ENCODE results near the gene PDE7B. TPM values are rescaled to one million over a fixed set of nuclear protein-coding genes. Genes with fewer than 3 reads are reported as not detected.

Gene PDE7B
- polyA plus RNA-seq, 1 of the 3 experiments (the other 2 are of a cell fraction), result 1.9 TPM

GRCh38 chr6:135996668-135997067 lies 145.2 kb downstream of the PDE7B start:
- WGBS (ENCODE audit: low lambda C conversion rate), result 64% methylated on average over 2 of the region's 2 CpGs
- Histone ChIP-seq H3K4me3 (ENCODE audit: low read depth in 2 of 2, low read length in 1 of 2) (no peak overlapping the region), H4K20me1 (ENCODE audit: insufficient read depth) (no peaks in the 10 kb centered on the region), H2AFZ (ENCODE audit: low read depth) (peak overlapping the region; percentile 73; the same call in 1 of the 2 replicates), H3K27ac (ENCODE audit: low read depth in 2 of 2, low read length in 1 of 2) (peak overlapping the region in 1 of 2 experiments; percentile 96; a peak in 1 of 4 replicates), H3K36me3 (replicated peaks in 1 of 2; ENCODE audit: control insufficient read depth in 1 of 2, insufficient read depth in 2 of 2, low read length in 1 of 2) (no peaks in the 10 kb centered on the region), H3F3A (replicated peaks; ENCODE audit: insufficient read depth) (peaks cover 16% of the 10 kb centered on the region), H3K9me2 (no peaks in the 10 kb centered on the region), H3K27me3 (ENCODE audit: insufficient read depth) (no peaks in the 10 kb centered on the region), H3K4me1 (ENCODE audit: control insufficient read depth in 1 of 2, insufficient read depth in 2 of 2, low read depth in 1 of 2, low read length in 1 of 2) (peaks cover 0 to 9% of the 10 kb centered on the region in 2 experiments; a peak in 3 of 4 replicates), H3K9ac (no peak overlapping the region), H3K9me3 (no peaks in the 10 kb centered on the region), H3K79me2 (ENCODE audit: insufficient read depth) (no peaks in the 10 kb centered on the region; the same call in 1 of the 2 replicates), H3K4me2 (no peak overlapping the region)
- TF ChIP-seq CHD2 (IDR thresholded peaks at IDR 0.05; ENCODE audit: low read length, partially characterized antibody) (no peak), SMC3 (IDR thresholded peaks at IDR 0.05; ENCODE audit: low read depth, low read length) (no peak), RCOR1 (IDR thresholded peaks at IDR 0.05; ENCODE audit: low read length) (no peak), USF2 (IDR thresholded peaks at IDR 0.05; ENCODE audit: borderline replicate concordance, low read depth, low read length) (no peak), FOSL2 (IDR thresholded peaks at IDR 0.05; ENCODE audit: borderline replicate concordance, low read depth) (no peak), MEF2A (IDR thresholded peaks at IDR 0.05; ENCODE audit: borderline replicate concordance, low read depth) (no peak), RXRA (IDR thresholded peaks at IDR 0.05; ENCODE audit: borderline replicate concordance, low read depth) (no peak), GATA2 (CRISPR knock-in tag; IDR thresholded peaks at IDR 0.05) (no peak), REST (IDR thresholded peaks at IDR 0.05; ENCODE audit: low read depth, low read length) (no peak), CTCF (IDR thresholded peaks at IDR 0.05) (no peak), RFX5 (IDR thresholded peaks at IDR 0.05; ENCODE audit: low read length) (no peak)
- ChIA-PET POLR2A (no interaction called here), CTCF (no interaction called here)
- no peak for DNase-seq

Data from SK-N-SH (cell line).